ENCODE results near the gene SERPINE2.

DNA sequence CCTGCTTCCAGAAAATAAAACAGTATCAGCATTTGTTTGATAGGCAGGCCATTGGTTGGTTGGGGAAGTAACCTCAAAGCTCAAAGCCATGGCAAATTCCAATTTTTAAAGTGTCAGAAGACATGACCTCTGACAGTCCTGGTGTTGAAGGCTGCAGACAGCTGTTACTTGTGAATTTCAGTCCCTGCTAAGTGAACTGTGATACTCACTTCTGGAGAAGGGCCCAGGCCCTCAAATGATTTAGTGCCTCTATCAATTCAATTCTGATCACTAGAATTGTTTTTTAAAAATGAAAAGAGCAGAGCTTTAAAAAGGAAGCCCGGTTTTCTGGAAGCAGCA is 58.7 kb downstream of the SERPINE2 start:
- TF ChIP-seq, protein P1, sequence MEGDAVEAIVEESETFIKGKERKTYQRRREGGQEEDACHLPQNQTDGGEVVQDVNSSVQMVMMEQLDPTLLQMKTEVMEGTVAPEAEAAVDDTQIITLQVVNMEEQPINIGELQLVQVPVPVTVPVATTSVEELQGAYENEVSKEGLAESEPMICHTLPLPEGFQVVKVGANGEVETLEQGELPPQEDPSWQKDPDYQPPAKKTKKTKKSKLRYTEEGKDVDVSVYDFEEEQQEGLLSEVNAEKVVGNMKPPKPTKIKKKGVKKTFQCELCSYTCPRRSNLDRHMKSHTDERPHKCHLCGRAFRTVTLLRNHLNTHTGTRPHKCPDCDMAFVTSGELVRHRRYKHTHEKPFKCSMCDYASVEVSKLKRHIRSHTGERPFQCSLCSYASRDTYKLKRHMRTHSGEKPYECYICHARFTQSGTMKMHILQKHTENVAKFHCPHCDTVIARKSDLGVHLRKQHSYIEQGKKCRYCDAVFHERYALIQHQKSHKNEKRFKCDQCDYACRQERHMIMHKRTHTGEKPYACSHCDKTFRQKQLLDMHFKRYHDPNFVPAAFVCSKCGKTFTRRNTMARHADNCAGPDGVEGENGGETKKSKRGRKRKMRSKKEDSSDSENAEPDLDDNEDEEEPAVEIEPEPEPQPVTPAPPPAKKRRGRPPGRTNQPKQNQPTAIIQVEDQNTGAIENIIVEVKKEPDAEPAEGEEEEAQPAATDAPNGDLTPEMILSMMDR (IDR thresholded peaks at IDR 0.05; ENCODE audit: insufficient read depth, low read length, poor library complexity, severe bottlenecking) = no peak
- TF ChIP-seq EZH2phosphoT487 (conservative IDR thresholded peaks at IDR 0.05; ENCODE audit: low read length) = no peak

All from SU-DHL-6 (cell line).